ENCODE data around the gene NFATC2.

DNA sequence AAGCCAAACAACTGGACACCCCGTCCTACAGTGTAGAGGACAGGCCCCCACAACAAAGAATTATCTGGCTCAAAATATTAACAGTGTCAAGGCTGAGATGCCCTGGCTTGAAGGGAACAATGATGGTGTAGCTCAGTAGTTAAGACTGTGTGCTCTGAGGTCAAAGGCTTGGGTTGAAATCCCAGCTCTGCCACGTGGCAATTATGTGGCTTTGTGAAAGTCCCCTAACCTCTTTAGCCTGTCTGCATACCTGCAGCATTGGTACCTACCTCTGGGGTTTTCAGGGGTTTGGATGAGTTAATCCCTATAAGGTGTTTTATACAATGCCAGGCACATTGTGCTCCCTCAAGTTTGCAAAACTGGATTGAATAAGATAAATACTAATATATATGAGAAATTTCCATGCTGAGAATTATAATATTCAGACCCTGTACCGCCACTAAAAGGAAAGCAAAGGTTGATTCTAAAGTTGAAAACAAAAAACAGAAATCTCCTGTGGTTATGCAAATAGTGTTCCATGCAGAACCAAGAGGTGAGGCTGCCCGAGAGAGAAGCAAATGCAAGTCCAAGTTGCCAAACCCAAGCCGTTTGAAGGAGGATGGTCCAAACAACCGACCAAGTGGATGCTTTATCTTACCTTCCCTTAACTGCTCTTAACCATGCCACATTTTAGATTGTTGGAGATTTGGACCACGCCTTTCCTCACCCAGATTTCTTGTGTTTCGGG is 199.8 kb downstream of the NFATC2 start:
- TF ChIP-seq, protein P1, sequence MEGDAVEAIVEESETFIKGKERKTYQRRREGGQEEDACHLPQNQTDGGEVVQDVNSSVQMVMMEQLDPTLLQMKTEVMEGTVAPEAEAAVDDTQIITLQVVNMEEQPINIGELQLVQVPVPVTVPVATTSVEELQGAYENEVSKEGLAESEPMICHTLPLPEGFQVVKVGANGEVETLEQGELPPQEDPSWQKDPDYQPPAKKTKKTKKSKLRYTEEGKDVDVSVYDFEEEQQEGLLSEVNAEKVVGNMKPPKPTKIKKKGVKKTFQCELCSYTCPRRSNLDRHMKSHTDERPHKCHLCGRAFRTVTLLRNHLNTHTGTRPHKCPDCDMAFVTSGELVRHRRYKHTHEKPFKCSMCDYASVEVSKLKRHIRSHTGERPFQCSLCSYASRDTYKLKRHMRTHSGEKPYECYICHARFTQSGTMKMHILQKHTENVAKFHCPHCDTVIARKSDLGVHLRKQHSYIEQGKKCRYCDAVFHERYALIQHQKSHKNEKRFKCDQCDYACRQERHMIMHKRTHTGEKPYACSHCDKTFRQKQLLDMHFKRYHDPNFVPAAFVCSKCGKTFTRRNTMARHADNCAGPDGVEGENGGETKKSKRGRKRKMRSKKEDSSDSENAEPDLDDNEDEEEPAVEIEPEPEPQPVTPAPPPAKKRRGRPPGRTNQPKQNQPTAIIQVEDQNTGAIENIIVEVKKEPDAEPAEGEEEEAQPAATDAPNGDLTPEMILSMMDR (IDR thresholded peaks at IDR 0.05; ENCODE audit: control extremely low read depth in 1 of 3, insufficient read depth in 1 of 3, low read depth in 1 of 3, low read length in 3 of 3), result no peak
- TF ChIP-seq SIX5 (IDR thresholded peaks at IDR 0.05; ENCODE audit: low read depth, low read length) (no peak), JUN (IDR thresholded peaks at IDR 0.05; ENCODE audit: low read depth, low read length) (no peak), BACH1 (IDR thresholded peaks at IDR 0.05; ENCODE audit: low read length) (no peak), TAF1 (IDR thresholded peaks at IDR 0.05; ENCODE audit: low read depth, low read length) (no peak), KDM5A (IDR thresholded peaks at IDR 0.05; ENCODE audit: low read length) (no peak), SP4 (IDR thresholded peaks at IDR 0.05; ENCODE audit: low read length) (no peak), KDM1A (IDR thresholded peaks at IDR 0.05; ENCODE audit: borderline replicate concordance, low read length) (no peak), CEBPB (IDR thresholded peaks at IDR 0.05; ENCODE audit: low read depth, low read length) (no peak)
